DMS53 (cell line): ENCODE results near the gene MEGF9.

Experiments
- DNase-seq: peaks from one replicate; lab custom pipeline; 2025; lab: John Stamatoyannopoulos, UW

Gene MEGF9

DNA sequence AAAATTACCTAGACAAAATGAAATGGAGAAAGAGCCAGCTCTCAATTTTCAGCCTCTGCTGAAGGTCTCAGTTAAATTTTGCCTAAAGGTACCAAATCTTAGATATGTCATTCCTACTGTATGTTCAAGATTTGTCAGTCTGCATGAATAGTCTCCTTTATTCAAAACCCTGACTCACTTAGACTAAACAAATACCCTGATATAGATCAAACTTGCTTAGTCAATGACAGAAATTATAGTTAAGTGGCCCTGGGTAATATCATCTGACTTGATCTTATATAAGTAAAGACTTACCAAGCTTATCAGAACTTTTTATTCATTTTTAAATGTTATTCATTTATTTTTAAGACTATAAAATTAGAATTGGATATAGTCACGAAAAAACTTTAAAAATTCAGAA lies 12.2 kb downstream of the MEGF9 start:
- no peak for DNase-seq

DNA sequence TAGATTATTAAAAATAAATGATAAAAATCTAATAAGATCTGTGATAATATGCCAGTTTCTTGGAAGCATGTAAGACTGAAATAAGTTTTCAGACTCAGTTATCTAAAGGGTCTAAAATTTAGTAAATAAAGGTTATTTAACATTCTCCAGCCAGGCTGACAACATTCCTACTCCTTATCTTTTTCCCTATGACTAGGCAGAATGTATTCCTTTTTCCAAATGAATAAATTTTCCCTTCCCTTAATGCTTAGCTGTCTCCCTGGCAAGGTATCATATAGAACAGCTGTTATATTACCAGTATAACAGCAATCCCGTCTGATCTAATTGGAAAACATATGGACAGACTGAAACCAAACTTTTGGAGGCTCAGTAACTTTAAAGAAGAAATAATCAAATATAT lies 13.0 kb downstream of the MEGF9 start:
- no peak for DNase-seq

GRCh38 chr9:120698766-120699165 lies 15.5 kb downstream of the MEGF9 start:
- no peak for DNase-seq

DNA sequence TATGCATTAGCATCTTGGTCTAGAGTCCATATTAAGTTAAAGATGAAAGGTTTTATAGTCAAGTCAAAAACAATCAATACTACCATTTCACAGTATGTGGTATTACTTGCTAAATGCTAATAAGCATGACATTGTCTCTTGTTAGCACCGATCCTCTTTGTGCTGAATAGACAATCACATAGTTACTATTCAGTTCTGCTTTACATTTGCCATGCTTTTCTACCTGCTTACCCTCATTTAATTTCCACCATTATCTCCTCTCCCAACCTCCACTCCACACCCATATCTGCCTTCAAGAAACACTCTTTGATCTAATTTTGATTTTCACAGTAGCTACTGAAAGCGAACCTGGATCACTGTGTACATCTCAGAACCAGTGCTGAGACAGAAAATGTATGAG lies 16.8 kb downstream of the MEGF9 start:
- no peak for DNase-seq

GRCh38 chr9:120696551-120697230 lies 17.6 kb downstream of the MEGF9 start:
- DNase-seq: no peak

DNA sequence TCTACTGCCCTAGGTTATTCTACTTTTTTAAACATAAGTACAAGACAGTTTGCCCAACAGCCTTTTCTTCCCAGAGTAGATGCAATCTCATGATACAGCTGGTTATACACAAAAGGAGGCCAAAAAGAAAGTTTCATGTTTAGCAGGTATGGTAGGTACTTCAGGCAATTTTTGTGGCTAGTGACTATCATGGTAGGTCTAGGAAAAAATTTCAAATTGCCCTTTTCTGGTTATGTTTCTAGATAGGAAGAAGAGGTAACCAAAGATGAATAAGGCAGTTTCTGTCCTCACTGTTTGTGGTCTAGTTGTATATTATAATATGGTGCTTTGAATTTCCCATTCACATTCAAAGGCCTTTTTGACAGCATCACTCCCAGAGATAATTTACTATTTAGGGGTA lies 19.7 kb downstream of the MEGF9 start:
- DNase-seq: no peak

DNA sequence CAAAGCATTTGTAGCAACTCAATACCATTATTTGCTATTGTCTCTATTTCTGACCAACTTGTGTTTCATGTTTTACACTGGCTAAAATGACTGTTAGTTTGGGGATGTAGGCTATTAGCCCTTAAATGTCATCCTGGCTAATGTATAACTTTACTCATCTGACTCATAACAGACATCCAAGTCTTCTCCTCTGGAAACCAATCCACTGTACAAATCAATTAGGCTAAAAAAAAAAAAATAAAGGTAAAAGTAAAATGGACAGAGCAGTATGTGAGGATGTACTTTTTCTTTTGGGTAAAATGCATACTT lies 20.6 kb downstream of the MEGF9 start:
- DNase-seq: peak; percentile 67

- peak; percentile 35 for DNase-seq
Observed at GRCh38 chr9:120692901-120693699, 21.2 kb downstream of the MEGF9 start.

DNA sequence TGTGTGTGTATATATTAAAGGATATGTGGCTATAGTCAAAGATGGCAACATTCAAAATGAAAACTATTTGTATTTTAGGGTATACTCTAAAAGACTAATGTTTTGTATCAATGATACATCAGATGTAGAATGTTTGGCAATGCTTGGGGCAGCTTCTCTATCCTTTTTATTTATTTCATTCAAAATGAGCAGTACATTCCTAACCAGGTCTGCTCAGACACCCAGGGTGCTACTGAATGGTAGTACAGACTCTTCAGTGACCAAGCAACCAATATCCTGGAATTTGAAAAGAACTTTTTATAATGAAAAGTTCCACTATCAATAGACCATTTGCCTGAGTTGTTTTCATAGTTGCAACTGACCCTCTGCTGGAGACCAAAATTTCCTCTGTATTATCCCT lies 23.9 kb downstream of the MEGF9 start:
- DNase-seq: peak; percentile 15

GRCh38 chr9:120689860-120690259 lies 24.4 kb downstream of the MEGF9 start:
- DNase-seq: peak; percentile 71

GRCh38 chr9:120688758-120689157 lies 25.5 kb downstream of the MEGF9 start:
- DNase-seq: no peak

- no peak for DNase-seq
Observed at GRCh38 chr9:120683150-120683549, 31.1 kb downstream of the MEGF9 start.

- no peak for DNase-seq
Observed at GRCh38 chr9:120681121-120681520, 33.1 kb downstream of the MEGF9 start.

DNA sequence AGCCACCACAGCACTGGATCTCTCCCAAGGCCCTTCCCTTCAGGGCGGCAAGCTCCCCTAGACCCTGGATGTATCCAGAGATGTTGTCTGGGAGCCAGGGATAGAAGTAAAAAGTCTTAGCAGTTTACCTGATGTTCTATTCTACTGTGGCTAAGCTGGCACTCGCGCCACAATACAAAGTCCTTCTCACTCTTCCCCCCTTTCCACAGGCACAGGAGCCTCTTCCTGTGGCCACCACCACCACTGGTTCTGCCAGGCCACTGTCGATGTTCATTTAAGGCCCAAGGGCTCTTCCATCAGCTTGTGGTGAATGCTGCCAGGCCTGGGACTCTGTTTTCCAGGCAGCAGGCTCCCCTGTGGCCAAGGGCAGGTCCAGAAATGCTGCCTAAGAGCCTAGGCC lies 33.7 kb downstream of the MEGF9 start:
- no peak for DNase-seq

DNA sequence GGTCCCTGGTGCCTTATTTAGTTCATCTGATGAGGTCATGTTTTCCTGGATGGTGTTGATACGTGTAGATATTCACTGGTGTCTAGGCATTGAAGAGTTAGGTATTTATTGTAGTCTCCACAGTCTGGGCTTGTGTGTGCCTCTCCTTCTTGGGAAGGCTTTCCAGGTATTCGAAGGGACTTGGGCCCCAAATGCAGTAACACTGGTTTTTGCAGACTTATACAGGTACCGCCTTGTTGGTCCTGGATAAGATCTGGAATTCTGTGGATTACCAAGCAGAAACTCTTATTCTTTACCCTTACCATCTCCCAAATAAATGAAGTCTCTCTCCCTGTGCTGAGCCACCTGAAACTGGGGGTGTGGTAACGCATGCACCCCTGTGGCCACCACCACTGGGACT lies 34.1 kb downstream of the MEGF9 start:
- DNase-seq: no peak

DNA sequence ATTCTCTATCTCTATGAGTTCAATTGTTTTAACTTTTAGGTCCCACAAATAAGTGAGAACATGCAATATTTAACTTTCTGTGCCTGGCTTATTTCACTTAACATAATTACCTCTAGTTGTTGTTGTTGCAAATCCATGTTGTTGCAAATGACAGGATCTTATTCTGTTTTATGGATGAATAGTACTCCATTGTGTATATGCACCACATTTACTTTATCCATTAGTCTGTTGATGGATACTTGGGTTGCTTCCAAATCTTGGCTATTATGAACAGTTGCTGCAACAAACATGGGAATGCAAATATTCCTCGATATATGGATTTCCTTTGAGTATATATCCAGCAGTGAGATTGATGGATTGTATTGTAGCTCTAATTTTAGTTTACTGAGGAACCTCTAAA lies 36.3 kb downstream of the MEGF9 start:
- no peak for DNase-seq

DNA sequence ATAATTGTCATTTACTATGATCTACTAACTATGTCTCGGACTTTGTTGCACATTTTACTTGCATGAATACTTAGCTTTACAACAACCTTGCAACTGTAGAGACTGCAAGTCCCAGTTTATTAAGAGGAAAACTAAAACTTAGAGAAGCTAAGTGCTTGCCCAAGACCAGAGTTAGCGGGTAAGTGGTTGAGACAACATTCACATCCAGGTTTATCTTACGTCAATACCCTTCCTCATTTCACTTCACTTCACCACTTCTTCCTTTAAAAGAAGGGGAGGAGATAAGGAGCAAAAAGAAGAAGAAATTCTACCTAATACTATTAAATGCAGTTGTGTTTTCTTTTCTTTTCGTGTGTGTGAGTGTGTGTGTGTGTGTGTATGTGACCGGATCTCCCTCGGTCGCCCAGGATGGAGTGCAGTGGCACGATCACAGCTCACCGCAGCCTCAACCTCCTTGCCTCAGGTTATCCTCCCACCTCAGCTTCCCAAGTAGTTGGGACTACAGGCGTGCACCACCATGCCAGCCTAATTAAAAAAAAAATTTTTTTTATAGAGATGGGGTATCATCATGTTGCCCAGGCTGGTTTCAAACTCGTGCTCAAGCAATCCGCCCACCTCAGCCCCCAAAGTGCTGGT lies 37.4 kb downstream of the MEGF9 start:
- no peak for DNase-seq

DNA sequence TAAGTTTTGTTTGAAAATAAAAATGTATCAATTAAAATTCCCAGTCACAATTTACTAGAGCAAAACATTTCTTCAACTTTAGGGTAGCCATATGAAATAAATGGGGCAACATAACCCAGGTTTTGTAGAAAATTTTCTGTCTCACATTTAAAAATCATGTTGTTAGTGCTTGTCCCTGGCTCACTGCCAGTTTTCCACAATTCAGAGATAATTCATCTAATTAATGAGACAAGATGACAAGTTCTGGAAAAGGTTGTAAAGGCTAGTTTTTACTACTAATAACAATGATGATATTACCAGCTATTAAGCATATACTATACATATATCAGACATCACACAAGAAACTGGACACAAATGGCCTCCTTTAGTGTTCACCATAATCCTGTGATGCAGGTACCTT lies 45.9 kb downstream of the MEGF9 start:
- no peak for DNase-seq

DNA sequence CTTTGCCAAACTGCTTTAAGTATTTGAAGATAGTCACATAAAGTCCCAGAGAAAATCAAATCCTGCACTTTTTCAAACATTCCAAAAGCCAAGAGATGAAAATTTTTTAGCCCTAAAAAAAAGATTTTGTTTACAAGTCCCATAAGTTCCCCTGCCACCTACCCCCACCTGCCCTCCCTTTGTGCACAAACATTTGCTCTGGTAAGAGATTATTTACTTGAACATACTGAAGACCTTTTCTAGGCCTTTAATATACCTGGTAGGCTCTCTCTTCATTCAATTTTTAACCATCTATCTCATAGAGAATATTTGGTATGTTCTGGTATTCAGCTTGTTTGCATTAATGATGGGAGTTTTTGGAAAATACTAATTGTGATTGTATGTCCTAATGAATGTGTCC lies 50.3 kb downstream of the MEGF9 start:
- no peak for DNase-seq

DNA sequence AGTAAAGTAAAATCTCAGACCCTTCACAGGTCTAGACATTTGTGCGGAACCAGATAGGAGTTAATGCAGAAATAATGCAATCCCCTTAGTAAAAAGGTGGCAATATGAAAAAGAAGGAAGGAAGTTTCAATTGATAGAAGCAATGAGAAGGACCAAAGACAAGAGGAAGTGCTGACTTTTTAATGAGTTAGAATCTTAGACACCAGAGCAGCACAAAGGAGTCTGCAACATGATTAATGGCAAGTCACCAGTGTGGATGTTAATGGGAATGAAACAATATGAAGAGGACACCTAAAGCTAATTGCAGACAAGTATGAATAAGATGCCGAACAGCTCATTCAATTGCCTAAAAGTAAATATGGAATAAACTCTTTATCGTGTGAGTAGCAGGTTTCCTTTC lies 50.9 kb downstream of the MEGF9 start:
- no peak for DNase-seq

- no peak for DNase-seq
Observed at GRCh38 chr9:120662513-120662912, 51.8 kb downstream of the MEGF9 start.

- no peak for DNase-seq
Observed at GRCh38 chr9:120659676-120660075, 54.6 kb downstream of the MEGF9 start.

- no peak for DNase-seq
Observed at GRCh38 chr9:120659209-120659608, 55.1 kb downstream of the MEGF9 start.
